Panc1 (cell line): ENCODE data around the gene NEUROG2.

Experiments used
- CTCF ChIP-seq: fragments of 450-650 bp; IDR thresholded peaks from 2 replicates; pipeline ENCODE4 v1.5.1; 2017; ENCODE audit warnings: mild to moderate bottlenecking
- POLR2AphosphoS5 ChIP-seq: IDR thresholded peaks from 2 replicates; pipeline ENCODE4 v1.6.1; 2012; ENCODE audit warnings: mild to moderate bottlenecking, low read depth, low read length, moderate library complexity
- REST ChIP-seq, 2 experiments: IDR thresholded peaks; 2 replicates each; pipeline ENCODE4 v1.6.1; 2011 to 2012; ENCODE audit warnings: low read depth in 2 of 2, control low read depth in 1 of 2, low read length in 1 of 2, mild to moderate bottlenecking in 1 of 2, moderate library complexity in 1 of 2; ENCODE audit not compliant: insufficient read depth in 1 of 2
- SIN3A ChIP-seq: IDR thresholded peaks from 2 replicates; pipeline ENCODE4 v1.6.1; 2012; ENCODE audit warnings: low read depth, mild to moderate bottlenecking, low read length, moderate library complexity, borderline replicate concordance; ENCODE audit not compliant: insufficient read depth
- TCF7L2 ChIP-seq: IDR thresholded peaks from 2 replicates; pipeline ENCODE4 v1.6.1; 2011; ENCODE audit warnings: mild to moderate bottlenecking, low read depth, low read length, inconsistent platforms

DNA sequence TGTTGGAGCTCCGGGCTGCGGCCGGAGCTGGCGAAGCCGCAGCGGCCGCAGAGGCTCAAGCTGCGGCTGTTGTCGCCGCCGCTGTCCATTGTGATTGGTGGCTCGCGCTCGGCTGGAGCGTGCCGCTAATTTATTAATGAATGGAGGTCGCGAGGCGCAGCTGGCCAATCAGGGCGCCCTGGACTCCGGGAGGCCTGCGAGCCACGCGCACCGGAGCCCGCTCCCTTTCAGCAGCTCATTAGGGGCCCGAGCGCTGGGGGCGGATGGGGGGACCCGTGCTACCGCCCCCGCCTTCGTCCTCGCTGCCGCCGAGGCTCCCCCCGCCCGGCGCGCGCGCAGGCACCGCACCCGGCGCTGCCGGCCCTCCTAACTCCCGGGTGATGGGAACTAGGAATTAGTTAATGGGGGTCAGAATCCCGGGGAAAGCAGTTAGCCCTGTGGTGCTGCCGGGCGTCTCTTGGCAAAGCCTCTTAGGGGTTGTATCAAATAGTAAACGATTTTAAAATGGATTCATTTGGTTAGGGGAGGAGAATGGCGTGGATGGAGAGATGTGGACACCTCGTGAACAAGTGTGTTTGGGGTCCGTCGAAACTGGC lies 589 bp upstream of the NEUROG2 start:
- TF ChIP-seq CTCF: no peak
- no peak for TF ChIP-seq TCF7L2
- TF ChIP-seq REST (IDR thresholded peaks at IDR 0.05; ENCODE audit: insufficient read depth in 1 of 2, low read depth in 2 of 2, low read length in 1 of 2): no peak
- no peak for TF ChIP-seq POLR2AphosphoS5
- TF ChIP-seq SIN3A: no peak
